Activated CD8-positive, alpha-beta memory T cell treated with anti-CD3 and anti-CD28 coated beads, Interleukin-2, amount 50 U/mL, for 4 hours (primary cell): ENCODE data around the gene PUS7.
"Not testable (repeated sequence)": the region's sequence is repeated elsewhere in the genome, so short reads cannot be mapped to it uniquely, and the experiment has no call there.

Source experiments
- DNase-seq: peaks from one replicate; pipeline ENCODE4 v3.0.0-alpha.2; 2020

The PUS7 gene

GRCh38 chr7:105493923-105494315 is 28.2 kb downstream of the PUS7 start:
- no peak for DNase-seq

- no peak for DNase-seq
Measured at GRCh38 chr7:105493196-105493922, 28.7 kb downstream of the PUS7 start.

DNA sequence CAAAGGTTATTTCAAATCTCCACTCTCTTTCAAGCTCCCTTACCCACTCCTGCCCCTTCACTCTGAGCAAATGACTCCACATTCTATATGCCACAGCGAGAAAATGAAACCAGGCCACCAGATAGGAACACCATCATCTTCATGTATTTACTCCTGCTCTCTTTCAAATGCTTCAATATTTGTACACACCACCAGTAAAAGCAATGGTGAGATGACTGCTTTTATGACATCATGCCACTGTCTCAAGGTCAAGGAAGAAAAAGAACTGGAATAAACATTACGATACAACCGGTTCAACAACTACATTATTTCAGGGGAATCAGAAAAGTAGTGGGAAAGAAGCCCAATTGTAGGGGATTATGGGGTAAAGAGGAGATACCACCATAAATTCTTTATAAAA is 32.7 kb downstream of the PUS7 start:
- DNase-seq = no peak

DNA sequence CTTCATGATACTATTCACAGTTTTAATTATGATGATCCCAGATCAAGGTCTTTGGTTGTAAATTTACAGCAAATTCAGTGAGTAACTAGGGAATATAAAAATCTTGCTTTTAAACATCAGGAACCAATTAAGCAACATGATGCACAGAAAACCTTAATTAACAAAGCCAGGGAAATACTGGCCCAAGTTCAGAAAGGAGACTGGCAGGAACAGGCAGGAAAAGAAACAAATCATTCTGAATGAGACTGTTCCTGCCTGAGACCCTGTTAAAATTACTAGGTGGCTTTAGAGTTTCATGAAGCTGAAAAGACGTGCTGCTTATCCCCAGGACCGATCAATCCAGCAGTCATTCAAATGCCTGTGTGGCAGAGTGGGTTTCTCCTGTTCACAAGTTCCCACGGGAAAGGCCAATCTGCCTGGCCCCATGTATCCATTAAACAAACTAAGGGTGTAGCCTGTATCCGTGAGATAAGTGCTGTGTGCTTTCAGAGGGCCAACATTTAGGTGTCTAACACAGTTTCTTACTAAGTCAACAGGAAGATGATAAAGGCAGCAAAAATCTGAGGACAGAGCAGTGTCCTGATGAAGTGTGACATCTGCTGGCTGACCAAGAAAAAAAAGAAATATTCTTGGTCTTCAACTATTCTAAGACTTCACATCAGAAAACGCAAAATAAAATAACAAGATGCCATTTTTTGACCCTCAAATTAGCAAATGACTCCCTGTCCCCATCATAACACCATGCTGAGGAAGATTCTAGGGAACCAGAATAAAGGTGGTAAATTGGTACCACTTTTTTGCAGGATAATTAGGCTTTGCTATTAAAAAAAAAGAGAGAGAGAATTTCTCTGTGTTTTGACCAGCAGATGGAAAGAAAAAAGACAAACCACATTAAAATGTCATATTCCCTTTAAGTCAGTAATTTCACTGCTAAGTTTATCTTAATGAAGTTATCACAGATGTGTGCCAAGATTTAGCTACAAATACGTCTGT is 34.2 kb downstream of the PUS7 start:
- no peak for DNase-seq

GRCh38 chr7:105480931-105481330 is 41.1 kb downstream of the PUS7 start:
- no peak for DNase-seq

GRCh38 chr7:105478606-105479005 is 43.5 kb downstream of the PUS7 start:
- no peak for DNase-seq

DNA sequence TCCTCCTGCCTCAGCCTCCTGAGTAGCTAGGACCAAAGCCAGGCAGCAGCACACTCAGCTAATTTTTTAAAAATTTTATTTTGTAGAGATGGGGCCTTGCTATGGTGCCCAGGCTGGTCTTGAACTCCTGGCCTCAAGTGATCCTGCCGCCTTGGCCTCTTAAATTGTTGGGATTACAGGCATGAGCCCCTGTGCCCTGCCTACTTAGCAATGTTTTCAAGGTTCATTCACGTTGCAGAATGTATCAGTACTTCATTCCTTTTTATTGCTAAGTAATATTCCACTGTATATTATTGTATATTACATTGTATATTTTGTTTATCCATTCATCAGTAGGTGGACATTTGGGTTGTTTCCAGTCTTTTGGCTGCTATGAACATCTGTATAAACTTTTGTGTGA is 44.2 kb downstream of the PUS7 start:
- no peak for DNase-seq

DNA sequence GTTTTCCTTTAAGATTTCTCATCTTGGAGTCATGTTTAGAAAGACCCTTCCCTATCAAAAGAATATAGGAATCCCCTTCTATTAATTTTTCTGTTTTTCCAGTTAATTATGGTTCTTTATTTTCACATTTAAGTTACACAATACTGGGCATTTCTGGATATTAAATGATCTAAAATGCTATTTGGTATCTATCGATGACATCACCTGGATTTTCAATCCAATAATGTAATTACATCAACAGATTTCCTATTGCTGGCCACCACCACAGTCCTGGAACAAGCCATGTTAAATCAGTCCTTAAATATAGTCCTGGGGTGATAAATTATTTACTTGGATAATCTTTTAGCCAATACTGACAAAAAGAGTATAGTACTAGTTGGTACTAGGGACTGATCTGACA is 48.0 kb downstream of the PUS7 start:
- DNase-seq = no peak

- DNase-seq = no peak
Measured at GRCh38 chr7:105473163-105473562, 48.9 kb downstream of the PUS7 start.

DNA sequence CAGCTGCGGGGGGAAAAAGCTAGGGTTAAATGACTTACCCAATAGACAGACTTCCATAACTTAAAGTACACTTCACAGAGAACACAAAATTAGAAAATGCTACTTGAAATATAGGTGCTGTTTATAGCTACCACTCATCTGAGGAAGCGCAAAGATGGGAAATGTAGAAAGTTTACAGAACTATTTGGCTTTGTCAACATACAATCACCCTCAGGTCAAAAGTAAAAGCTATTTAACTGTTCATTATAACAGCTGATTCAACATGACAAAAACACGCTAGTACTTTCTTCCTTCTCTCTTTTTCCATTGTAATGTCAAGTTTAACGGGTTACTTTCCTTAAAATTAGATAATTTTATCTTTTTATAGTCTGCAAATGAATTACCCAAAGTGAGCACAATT is 51.2 kb downstream of the PUS7 start:
- DNase-seq = no peak

GRCh38 chr7:105470090-105470489 is 52.0 kb downstream of the PUS7 start:
- DNase-seq = no peak

- DNase-seq = no peak
Measured at GRCh38 chr7:105462765-105463420, 59.2 kb downstream of the PUS7 start.

GRCh38 chr7:105461518-105461917 is 60.6 kb downstream of the PUS7 start:
- DNase-seq = no peak

DNA sequence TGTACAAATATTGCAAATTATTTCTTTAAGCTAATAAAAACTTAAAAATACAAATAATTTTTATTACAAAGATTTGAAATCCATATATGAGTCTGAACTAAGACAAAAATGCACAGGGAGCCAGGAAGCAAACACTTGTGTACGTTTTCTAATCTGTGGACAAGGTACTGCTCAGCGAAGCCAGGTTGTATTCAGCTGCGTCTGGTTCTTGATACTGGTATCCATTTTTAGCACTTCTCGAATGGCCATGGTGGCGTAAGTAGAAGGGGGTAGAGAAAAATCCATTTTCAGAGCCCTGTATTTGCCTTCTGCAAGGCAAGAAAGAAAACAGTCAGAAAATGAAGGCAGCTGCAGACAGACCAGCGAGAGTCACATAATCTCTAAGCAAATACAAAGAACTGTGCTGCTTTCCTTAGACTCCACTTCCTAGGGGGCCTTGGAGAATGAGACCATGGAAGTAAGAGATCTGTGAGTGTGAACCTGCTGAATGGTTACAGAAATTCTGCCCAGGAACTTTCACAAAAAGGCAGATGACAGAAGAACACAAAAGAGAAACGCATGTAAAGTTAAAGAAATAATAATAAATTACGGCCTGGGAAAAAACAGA is 64.3 kb downstream of the PUS7 start:
- no peak for DNase-seq

- no peak for DNase-seq
Measured at GRCh38 chr7:105454921-105455320, 67.2 kb downstream of the PUS7 start.

GRCh38 chr7:105454095-105454747 is 67.8 kb downstream of the PUS7 start:
- DNase-seq = no peak

- DNase-seq = no peak
Measured at GRCh38 chr7:105452085-105452484, 70.0 kb downstream of the PUS7 start.

DNA sequence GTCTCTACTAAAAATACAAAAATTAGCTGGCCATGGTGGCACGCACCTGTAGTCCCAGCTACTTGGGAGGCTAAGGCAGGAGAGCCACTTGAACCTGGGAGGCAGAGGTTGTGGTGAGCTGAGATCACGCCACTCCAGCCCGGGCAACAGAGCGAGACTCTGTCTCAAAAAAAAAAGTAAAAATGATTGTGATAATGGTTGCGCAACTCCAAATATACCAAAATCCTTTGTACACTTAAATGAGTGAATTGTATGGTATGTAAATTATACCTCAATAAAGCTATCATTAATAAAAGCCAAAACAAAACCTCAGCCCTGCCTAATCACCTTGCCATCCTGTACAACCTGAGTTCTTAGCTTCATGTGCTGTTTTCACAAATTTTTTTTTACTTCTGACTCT is 71.2 kb downstream of the PUS7 start:
- not testable (repeated sequence) for DNase-seq

- DNase-seq = no peak
Measured at GRCh38 chr7:105450177-105450861, 71.8 kb downstream of the PUS7 start.

DNA sequence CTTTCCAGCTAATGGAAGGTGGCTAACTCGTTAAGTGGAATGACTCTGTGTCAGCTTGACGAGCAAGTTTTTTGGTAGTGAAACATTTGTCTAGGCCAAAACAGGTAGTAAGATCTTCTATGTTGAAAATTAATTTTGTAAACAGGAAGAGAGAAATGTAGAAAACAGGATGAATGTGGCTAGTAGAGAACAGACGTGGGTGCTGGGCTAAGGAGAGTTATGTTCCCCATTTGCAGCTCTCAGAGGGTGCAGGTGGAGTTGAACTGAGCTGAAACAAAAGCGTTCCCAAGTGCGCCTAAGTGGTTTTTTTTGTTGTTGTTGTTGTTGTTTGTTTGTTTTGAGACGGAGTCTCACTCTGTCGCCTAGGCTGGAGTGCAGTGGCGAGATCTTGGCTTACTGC is 73.9 kb downstream of the PUS7 start:
- DNase-seq = no peak

- DNase-seq = no peak
Measured at GRCh38 chr7:105444342-105444987, 77.6 kb downstream of the PUS7 start.
